HG03439 (cell line): ENCODE data around the gene EPHB6.

Experiments used
- ATAC-seq: cut with Tn5 transposase; IDR thresholded peaks from one replicate; pipeline ENCODE4 v1.9.1; 2021; ENCODE audit warnings: mild to moderate bottlenecking, moderate library complexity; ENCODE audit not compliant: unreplicated experiment

The EPHB6 gene

GRCh38 chr7:142916508-142916907 lies 61.6 kb downstream of the EPHB6 start:
- no peak for ATAC-seq

GRCh38 chr7:142917447-142917846 lies 62.6 kb downstream of the EPHB6 start:
- ATAC-seq, result no peak

DNA sequence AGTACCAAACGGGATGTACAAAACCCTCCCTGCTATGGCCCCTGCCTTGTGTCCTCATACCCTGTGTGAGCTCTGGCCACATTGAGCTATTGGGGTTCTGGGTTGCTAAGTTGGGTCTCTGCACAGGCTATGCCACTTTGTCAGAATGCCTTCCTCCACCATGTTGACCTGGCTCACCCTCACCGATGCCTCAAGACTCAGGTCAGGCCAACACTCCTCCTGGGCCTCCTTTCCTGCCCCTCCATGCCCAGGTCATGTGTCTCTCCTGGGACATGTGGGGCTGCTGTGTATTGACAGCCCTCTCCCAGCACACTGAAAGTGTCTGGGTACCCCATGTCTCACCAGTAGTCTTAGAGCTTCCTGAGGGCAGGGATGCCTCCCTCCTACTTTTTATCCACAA lies 64.0 kb downstream of the EPHB6 start:
- no peak for ATAC-seq

DNA sequence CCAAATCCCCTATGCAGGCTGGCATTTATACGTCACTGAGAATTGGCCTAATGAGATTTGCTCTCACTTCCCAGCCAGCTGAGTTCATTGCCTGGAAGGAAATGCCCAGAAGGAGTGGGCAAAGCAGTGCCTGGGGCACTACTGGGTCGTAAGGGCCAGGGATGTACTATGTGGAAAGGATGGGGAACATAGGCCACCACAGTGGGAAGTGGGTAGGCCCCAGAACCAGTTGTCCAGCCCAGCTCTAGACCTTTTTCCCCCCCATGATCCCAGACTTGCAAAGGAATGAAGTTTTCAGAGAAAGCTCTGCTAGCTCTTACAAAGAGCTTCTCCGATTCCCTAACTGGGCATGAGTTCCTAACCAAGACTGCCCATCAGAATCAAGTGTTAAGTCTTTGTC lies 64.8 kb downstream of the EPHB6 start:
- no peak for ATAC-seq
